IPS-15b (cell line): Measurements from ENCODE around the gene OBSL1.

Experiments
- H3K27me3 ChIP-seq: one replicate; pipeline ENCODE4 v1.6.1; 2013; ENCODE audit warnings: low read length; ENCODE audit not compliant: control insufficient read depth, insufficient read depth
- H3K36me3 ChIP-seq: one replicate; pipeline ENCODE4 v1.6.1; 2013; ENCODE audit warnings: low read length; ENCODE audit not compliant: control insufficient read depth, insufficient read depth
- H3K4me1 ChIP-seq: one replicate; pipeline ENCODE4 v1.6.1; 2013; ENCODE audit warnings: mild to moderate bottlenecking, low read length; ENCODE audit not compliant: control insufficient read depth, insufficient read depth
- H3K4me3 ChIP-seq: one replicate; pipeline ENCODE4 v1.5.1; 2013; ENCODE audit warnings: low read depth, low read length
- H3K9ac ChIP-seq: one replicate; pipeline ENCODE4 v1.6.1; 2013; ENCODE audit warnings: low read depth, mild to moderate bottlenecking, low read length
- H3K9me3 ChIP-seq: one replicate; pipeline ENCODE4 v1.6.1; 2013; ENCODE audit warnings: mild to moderate bottlenecking, low read length; ENCODE audit not compliant: control insufficient read depth, insufficient read depth

The OBSL1 gene

DNA sequence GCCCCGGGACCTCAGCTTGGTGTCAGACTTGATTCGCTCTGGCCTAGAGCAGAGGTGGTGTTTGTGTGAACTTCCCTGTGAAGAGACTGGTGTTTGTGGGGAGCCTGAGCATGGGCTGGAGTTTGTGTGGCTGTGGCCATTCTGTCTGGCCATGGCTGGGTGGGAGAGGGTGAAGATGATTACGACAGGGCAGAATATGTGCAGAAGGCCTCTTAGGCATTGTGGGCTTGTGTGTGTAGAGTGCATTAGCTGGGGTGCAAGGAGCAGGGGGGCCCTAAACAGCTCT lies 10.5 kb downstream of the OBSL1 start:
- peaks cover 5% of the 10 kb centered on the region for H3K36me3 ChIP-seq
- peaks cover 15% of the 10 kb centered on the region for H3K4me1 ChIP-seq
- H3K27me3 ChIP-seq = no peaks in the 10 kb centered on the region
- no peaks in the 10 kb centered on the region for H3K9me3 ChIP-seq
- no peak overlapping the region for H3K9ac ChIP-seq
- H3K4me3 ChIP-seq = no peak overlapping the region

DNA sequence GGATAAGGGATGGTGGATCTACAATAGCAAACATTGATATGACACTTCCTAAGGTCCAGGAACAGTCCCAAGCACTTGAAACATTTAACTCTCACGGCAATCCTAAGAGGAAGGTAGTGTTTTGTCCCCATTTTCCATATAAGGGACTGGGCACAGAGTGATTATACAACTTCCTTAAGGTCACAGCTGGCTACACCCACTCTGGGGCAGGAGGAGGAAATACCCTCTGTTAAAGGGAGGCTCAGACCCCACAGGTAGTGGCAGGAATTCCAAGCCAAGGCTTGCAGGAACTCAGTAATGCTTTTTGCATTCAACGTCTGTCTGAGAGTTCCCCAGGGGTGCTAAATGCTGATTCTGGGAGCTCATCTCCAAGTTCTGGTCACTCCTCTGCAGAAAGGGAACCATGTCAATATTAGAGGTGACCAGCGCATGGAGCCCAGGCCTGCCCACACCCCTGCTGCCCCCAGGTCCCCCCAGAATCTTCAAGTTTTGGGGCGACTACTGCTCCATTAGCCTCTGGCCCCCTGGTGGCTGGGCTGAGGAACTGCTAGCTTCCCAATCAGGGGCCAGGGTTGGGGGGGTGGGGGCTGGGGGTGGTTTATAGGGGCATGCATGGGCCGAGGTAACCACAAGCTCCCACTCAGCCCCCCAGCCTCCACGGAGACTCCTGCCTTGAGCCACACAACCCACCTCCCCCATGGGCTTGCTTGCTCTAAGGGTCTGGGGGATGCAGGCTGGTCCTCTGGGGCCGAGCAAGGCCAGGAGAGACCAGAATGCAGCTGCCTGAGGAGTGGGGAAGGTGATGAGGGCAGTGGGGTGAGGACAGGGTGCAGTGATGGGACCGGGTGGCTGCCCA lies 11.1 kb downstream of the OBSL1 start:
- H3K27me3 ChIP-seq = no peaks in the 10 kb centered on the region
- H3K9me3 ChIP-seq = no peaks in the 10 kb centered on the region
- H3K4me3 ChIP-seq = no peak overlapping the region
- no peak overlapping the region for H3K9ac ChIP-seq
- peaks cover 5% of the 10 kb centered on the region for H3K36me3 ChIP-seq
- H3K4me1 ChIP-seq = peaks cover 12% of the 10 kb centered on the region

- Histone ChIP-seq H3K9ac (no peak overlapping the region), H3K27me3 (no peaks in the 10 kb centered on the region), H3K4me1 (peaks cover 8% of the 10 kb centered on the region), H3K36me3 (peaks cover 5% of the 10 kb centered on the region), H3K4me3 (no peak overlapping the region), H3K9me3 (no peaks in the 10 kb centered on the region)
Observed at GRCh38 chr2:219559156-219559915, 12.0 kb downstream of the OBSL1 start.

DNA sequence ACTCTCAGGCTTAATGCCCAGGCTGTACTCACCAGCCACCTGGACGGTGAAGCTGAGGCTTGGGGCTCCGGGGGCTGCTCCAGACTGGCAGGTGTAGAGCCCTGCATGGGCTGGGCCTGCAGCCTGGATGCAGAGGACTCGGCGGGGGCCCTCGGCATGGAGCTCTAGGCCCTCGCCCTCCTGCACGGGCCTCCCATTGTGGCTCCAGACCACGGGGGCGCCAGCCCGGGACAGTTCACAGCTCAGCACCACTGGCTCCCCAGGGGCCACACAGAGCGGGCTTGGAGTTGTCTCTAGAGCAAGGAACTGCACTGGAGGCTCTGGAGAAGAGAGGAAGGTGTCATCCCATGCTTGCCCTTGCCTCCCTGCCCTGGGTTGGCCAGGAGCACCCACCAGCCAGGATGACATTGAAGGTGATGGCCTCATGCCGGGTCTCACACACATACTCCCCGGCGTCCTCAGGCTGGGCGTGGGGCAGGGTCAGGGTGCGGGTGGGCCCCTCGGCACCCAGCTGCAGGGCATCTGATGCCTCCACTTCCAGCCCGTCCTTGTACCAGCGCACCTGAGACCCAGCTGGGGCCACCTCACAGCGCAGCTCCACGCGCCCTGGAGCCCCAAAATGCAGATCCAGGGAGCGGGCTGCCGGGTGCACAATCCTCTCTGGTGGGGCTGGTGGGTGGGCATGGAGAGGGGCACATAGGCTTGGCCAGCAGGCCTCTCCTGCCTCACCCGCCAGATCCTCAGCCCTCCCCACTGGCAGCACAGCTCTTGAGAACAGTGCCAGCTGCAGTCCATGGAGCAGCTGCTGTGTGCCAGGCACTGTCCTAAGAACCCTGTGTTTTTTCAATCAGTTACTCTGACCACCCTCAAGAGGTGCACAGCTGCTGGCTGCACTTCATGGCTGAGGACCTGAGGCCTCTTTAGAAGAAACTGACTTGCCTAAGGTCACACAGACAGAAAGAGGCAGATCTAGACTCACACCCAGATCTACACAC lies 13.3 kb downstream of the OBSL1 start:
- Histone ChIP-seq H3K9ac (no peak overlapping the region), H3K4me1 (peaks cover 10% of the 10 kb centered on the region), H3K36me3 (peaks cover 5% of the 10 kb centered on the region), H3K27me3 (peaks cover 8% of the 10 kb centered on the region), H3K9me3 (no peaks in the 10 kb centered on the region), H3K4me3 (no peak overlapping the region)

DNA sequence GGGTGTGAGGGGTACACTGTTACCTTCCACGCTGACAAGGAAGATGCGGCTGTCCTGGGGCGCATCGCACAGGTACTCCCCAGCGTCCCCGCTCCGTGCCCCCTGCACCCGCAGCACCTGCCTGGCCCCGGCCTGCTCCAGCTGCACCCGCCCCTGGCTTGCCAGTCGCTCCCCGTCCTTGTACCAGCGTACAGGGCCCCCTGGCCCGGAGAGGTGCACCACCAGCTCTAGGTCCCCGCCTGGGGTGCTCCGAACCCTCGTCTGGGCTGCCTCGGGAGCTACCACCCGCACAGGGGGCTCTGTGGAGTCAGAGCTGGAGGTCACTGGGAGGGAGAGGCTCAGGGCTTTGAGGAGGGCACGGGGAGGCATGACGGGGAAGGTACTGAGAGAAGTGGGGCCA lies 14.0 kb downstream of the OBSL1 start:
- Histone ChIP-seq H3K9me3 (no peaks in the 10 kb centered on the region), H3K4me1 (peaks cover 11% of the 10 kb centered on the region), H3K9ac (no peak overlapping the region), H3K27me3 (peaks cover 11% of the 10 kb centered on the region), H3K4me3 (no peak overlapping the region), H3K36me3 (peaks cover 5% of the 10 kb centered on the region)

- no peaks in the 10 kb centered on the region for H3K9me3 ChIP-seq
- peaks cover 11% of the 10 kb centered on the region for H3K4me1 ChIP-seq
- H3K27me3 ChIP-seq = peaks cover 11% of the 10 kb centered on the region
- H3K4me3 ChIP-seq = no peak overlapping the region
- H3K9ac ChIP-seq = no peak overlapping the region
- peaks cover 5% of the 10 kb centered on the region for H3K36me3 ChIP-seq
Observed at GRCh38 chr2:219556413-219556812, 14.9 kb downstream of the OBSL1 start.

DNA sequence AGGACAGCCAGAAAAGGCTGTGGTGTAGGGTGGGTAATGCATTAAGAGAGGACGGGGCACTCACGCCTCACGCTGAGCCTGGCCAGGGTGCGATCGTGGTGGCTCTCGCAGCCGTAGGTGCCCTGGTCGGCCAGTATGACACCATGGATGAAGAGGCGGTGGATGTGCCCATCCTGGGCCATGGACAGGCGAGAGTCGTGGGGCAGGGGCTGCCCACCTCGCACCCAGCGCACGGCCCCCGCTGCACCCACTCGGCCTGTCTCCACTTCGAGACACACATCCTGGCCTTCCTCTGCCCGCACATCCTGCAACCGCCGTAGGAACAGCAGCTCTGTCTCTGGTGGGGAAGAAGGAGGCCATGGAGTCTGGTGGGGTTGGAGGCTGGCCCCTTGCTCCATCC lies 15.4 kb downstream of the OBSL1 start:
- Histone ChIP-seq H3K36me3 (peaks cover 5% of the 10 kb centered on the region), H3K9me3 (no peaks in the 10 kb centered on the region), H3K9ac (no peak overlapping the region), H3K4me3 (no peak overlapping the region), H3K4me1 (peaks cover 13% of the 10 kb centered on the region), H3K27me3 (peaks cover 13% of the 10 kb centered on the region)

DNA sequence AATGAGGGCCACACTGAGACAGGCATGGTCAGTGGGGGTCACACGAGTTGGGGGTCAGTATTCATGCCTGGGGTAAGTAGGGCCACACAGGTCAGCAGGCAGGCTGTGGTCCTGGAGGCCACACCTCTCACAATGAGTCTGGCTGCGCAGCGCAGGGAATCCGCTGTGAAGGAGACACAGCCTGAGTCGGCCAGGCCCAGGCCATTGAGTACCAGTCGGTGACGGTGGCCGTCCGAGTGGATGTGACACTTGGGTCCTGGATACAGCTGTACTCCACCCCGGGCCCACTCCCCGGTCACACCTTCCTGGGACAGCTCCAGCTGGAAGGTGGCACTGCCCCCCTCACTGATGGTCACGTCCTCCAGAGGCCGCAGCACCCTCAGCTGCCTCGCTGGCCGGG lies 17.0 kb downstream of the OBSL1 start:
- Histone ChIP-seq H3K9me3 (no peaks in the 10 kb centered on the region), H3K9ac (no peak overlapping the region), H3K4me1 (peaks cover 5% of the 10 kb centered on the region), H3K27me3 (peaks cover 14% of the 10 kb centered on the region), H3K4me3 (no peak overlapping the region), H3K36me3 (peaks cover 5% of the 10 kb centered on the region)

DNA sequence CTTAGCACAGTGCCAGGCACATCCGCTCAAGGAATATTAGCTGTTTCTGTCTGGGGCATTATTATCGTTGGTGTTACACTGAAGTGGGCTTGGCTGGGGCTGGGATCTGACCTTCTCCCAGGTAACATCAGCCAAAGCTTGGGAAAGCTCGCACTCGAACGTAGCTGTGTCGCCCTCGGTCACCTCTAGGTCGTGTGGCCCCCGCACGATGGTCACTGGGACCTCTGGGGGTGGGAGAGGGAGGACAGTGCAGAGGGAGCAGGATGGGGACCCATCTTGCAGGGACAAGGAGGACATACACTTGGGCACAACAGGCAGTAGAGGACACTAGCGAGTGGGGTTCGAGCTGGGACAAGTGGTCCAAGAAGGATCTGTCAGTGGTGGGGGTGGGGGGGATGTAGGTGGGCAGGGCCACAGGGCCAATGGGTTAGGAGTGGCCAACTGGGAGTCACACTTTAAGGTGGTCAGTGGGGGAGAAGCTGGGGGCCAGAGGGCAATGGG lies 17.8 kb downstream of the OBSL1 start:
- Histone ChIP-seq H3K9ac (no peak overlapping the region), H3K4me3 (peak overlapping the region; percentile 80)

GRCh38 chr2:219553168-219553417 lies 18.2 kb downstream of the OBSL1 start:
- H3K36me3 ChIP-seq = peaks cover 6% of the 10 kb centered on the region
- no peak overlapping the region for H3K9ac ChIP-seq
- peak overlapping the region; percentile 80 for H3K4me3 ChIP-seq
- H3K27me3 ChIP-seq = peaks cover 14% of the 10 kb centered on the region
- H3K9me3 ChIP-seq = no peaks in the 10 kb centered on the region
- peaks cover 5% of the 10 kb centered on the region for H3K4me1 ChIP-seq

More for the DNA sequence above, 17.8 kb downstream of the OBSL1 start:
- peaks cover 14% of the 10 kb centered on the region for H3K27me3 ChIP-seq
- peaks cover 5% of the 10 kb centered on the region for H3K4me1 ChIP-seq
- H3K36me3 ChIP-seq = peaks cover 9% of the 10 kb centered on the region
- H3K9me3 ChIP-seq = no peaks in the 10 kb centered on the region

- Histone ChIP-seq H3K9me3 (no peaks in the 10 kb centered on the region), H3K36me3 (peaks cover 5% of the 10 kb centered on the region), H3K27me3 (peaks cover 14% of the 10 kb centered on the region), H3K9ac (peak overlapping the region; percentile 70), H3K4me1 (peaks cover 5% of the 10 kb centered on the region), H3K4me3 (peak overlapping the region; percentile 80)
Observed at GRCh38 chr2:219552382-219553167, 18.8 kb downstream of the OBSL1 start.
